Endothelial cell of umbilical vein (primary cell): ENCODE data around the gene BLTP3A. TPM values are rescaled to one million over a fixed set of nuclear protein-coding genes. Genes with fewer than 3 reads are reported as not detected.

Experiments used
- BruUV-seq: library from RNA; stranded (reverse); fragments of 400-500 nt; replicated peaks from 2 replicates; lab custom pipeline; 2021; lab: Mats Ljungman, UMichigan
- CTCF ChIA-PET: fragments of 300-600, 350-600 bp; sonication (Branson Sonifier 250); formaldehyde crosslinking; loops from one replicate; lab custom pipeline; 2021; ENCODE audit warnings: antibody characterized with exemption, inconsistent platforms; lab: Charles Lee
- POLR2A ChIA-PET: fragments of 300-600, 350-600 bp; sonication (Branson Sonifier 250); formaldehyde crosslinking; loops from one replicate; lab custom pipeline; 2021; ENCODE audit warnings: antibody characterized with exemption, inconsistent platforms; lab: Charles Lee
- DNase-seq: peaks from one replicate; pipeline ENCODE4 v3.0.0-alpha.2; 2011; ENCODE audit warnings: low read depth, low spot score
- FAIRE-seq: peaks from 2 replicates; lab custom pipeline; 2011; peaks lifted over from hg19 to GRCh38; lab: Jason Lieb, UNC
- H2AFZ ChIP-seq: 2 replicates; pipeline ENCODE4 v1.6.0; 2012; ENCODE audit warnings: low read depth, low read length, control low read depth, inconsistent platforms
- H3K27ac ChIP-seq: 2 replicates; pipeline ENCODE4 v1.5.1; 2011; ENCODE audit warnings: low read depth, mild to moderate bottlenecking, control low read depth, low read length, moderate library complexity; ENCODE audit not compliant: insufficient read depth
- H3K27me3 ChIP-seq, 2 experiments: 2 replicates each; pipeline versions ENCODE4 v1.6.0 to v1.6.1; 2011; ENCODE audit warnings: low read length in 2 of 2, mixed read lengths in 1 of 2; ENCODE audit not compliant: control insufficient read depth in 2 of 2, insufficient read depth in 2 of 2
- H3K36me3 ChIP-seq, 2 experiments: 2 replicates in 1 of 2; 3 replicates in 1 of 2; pipeline ENCODE4 v1.5.1; 2011; ENCODE audit warnings: low read length in 2 of 2, mild to moderate bottlenecking in 1 of 2, moderate library complexity in 1 of 2; ENCODE audit not compliant: control insufficient read depth in 2 of 2, insufficient read depth in 2 of 2; ENCODE audit errors: extremely low read depth in 1 of 2
- H3K4me1 ChIP-seq: 3 replicates; pipeline ENCODE4 v1.5.1; 2011; ENCODE audit warnings: mild to moderate bottlenecking, low read length; ENCODE audit not compliant: control insufficient read depth, insufficient read depth; ENCODE audit errors: extremely low read depth
- H3K4me2 ChIP-seq: 2 replicates; pipeline ENCODE4 v1.6.1; 2011; ENCODE audit warnings: low read length, control low read depth, mixed read lengths; ENCODE audit not compliant: insufficient read depth
- H3K4me3 ChIP-seq, 3 experiments: fragments of 200-600 bp in 1 of 3; sonication (generic), shearing (Covaris generic) in 1 of 3; replicated peaks in 1 of 3; 2 replicates each; pipeline ENCODE4 v1.5.1; 2011 to 2016; ENCODE audit warnings: control low read depth in 3 of 3, low read length in 3 of 3, mild to moderate bottlenecking in 2 of 3, inconsistent platforms in 1 of 3, low read depth in 1 of 3, moderate library complexity in 1 of 3; ENCODE audit not compliant: insufficient read depth in 1 of 3
- H3K79me2 ChIP-seq: 2 replicates; pipeline ENCODE4 v1.6.0; 2012; ENCODE audit warnings: low read length, inconsistent platforms; ENCODE audit not compliant: control insufficient read depth, insufficient read depth
- H3K9ac ChIP-seq: replicated peaks from 2 replicates; pipeline ENCODE3; 2011; ENCODE audit warnings: low read length, control low read depth; ENCODE audit not compliant: insufficient read depth; ENCODE audit errors: extremely low read depth
- H3K9me1 ChIP-seq: replicated peaks from 3 replicates; pipeline ENCODE4 v1.6.0; 2011; ENCODE audit warnings: mild to moderate bottlenecking, low read length; ENCODE audit not compliant: control insufficient read depth, insufficient read depth; ENCODE audit errors: extremely low read depth
- H3K9me3 ChIP-seq: replicated peaks from 2 replicates; pipeline ENCODE4 v1.5.1; 2012; ENCODE audit warnings: low read length, inconsistent platforms; ENCODE audit not compliant: control insufficient read depth, insufficient read depth
- H4K20me1 ChIP-seq: replicated peaks from 2 replicates; pipeline ENCODE3; 2011; ENCODE audit warnings: mild to moderate bottlenecking, low read length; ENCODE audit not compliant: control insufficient read depth, insufficient read depth; ENCODE audit errors: extremely low read depth
- CTCF ChIP-seq, 2 donors: IDR thresholded peaks; 1 replicate in 1 of 2; 2 replicates in 1 of 2; pipeline ENCODE4 v1.5.1; 2011; ENCODE audit warnings: low read length in 2 of 2, mild to moderate bottlenecking in 2 of 2, moderate library complexity in 2 of 2, control low read depth in 1 of 2, inconsistent platforms in 1 of 2, low read depth in 1 of 2; ENCODE audit not compliant: insufficient read depth in 1 of 2; ENCODE audit errors: extremely low read depth in 1 of 2
- EZH2 ChIP-seq: IDR thresholded peaks from 2 replicates; pipeline ENCODE4 v1.6.1; 2012; ENCODE audit warnings: borderline replicate concordance, low read depth, mild to moderate bottlenecking, moderate library complexity, low read length, inconsistent platforms; ENCODE audit not compliant: severe bottlenecking
- FOS ChIP-seq: IDR thresholded peaks from 2 replicates; pipeline ENCODE4 v1.6.1; 2011; ENCODE audit warnings: mild to moderate bottlenecking, low read length, moderate library complexity, borderline replicate concordance; ENCODE audit not compliant: insufficient read depth
- GATA2 ChIP-seq: IDR thresholded peaks from 2 replicates; pipeline ENCODE4 v1.7.0; 2011; ENCODE audit warnings: low read depth, mild to moderate bottlenecking, moderate library complexity, mixed read lengths, low read length; ENCODE audit not compliant: insufficient read length, insufficient read depth
- JUN ChIP-seq: IDR thresholded peaks from 2 replicates; pipeline ENCODE4 v1.6.1; 2011; ENCODE audit warnings: borderline replicate concordance, low read depth; ENCODE audit not compliant: insufficient read length, insufficient read depth
- MAX ChIP-seq: IDR thresholded peaks from 2 replicates; pipeline ENCODE4 v1.6.1; 2011; ENCODE audit not compliant: insufficient read depth, insufficient read length
- MYC ChIP-seq: IDR thresholded peaks from one replicate; pipeline ENCODE4 v1.6.1; 2011; ENCODE audit warnings: mild to moderate bottlenecking, low read depth, low read length
- POLR2A ChIP-seq: IDR thresholded peaks from 2 replicates; pipeline ENCODE4 v1.6.1; 2012; ENCODE audit warnings: low read depth, mild to moderate bottlenecking, control low read depth, low read length
- POLR2AphosphoS5 ChIP-seq: IDR thresholded peaks from 2 replicates; pipeline ENCODE4 v1.6.1; 2012; ENCODE audit warnings: low read depth, mild to moderate bottlenecking, control low read depth, low read length, moderate library complexity; ENCODE audit not compliant: insufficient read depth
- dilution Hi-C: fragments of 300-500 bp; cut with MboI; formaldehyde crosslinking; loops from one replicate; pipeline ENCODE4 v1.15.0; 2019; ENCODE audit warnings: low sequenced_read_pairs; ENCODE audit not compliant: extremely low pct_ligation_motif_present
- intact Hi-C: fragments of 100-400 bp; cut with micrococcal nuclease; formaldehyde crosslinking; loops from one replicate; pipeline ENCODE4 v1.10.0; 2022
- polyA plus RNA-seq, 4 experiments: library from polyadenylated mRNA; depleted of rRNA in 3 of 4; stranded (reverse) in 3 of 4; unstranded in 1 of 4; fragments of >200 nt; gene quantifications; 2 replicates each; pipeline versions ENCODE4 v1.2.1 to v1.2.3, GENCODE V29; 2011 to 2012; ENCODE audit warnings: missing spikeins in 1 of 4
- total RNA-seq: library from RNA; stranded (reverse); gene quantifications from 2 replicates; pipeline ENCODE4 v1.2.3, GENCODE V29; 2021

The BLTP3A gene
- total and polyA plus RNA-seq, 2 donors (not counting 3 experiments of a cell fraction or from before 2014, with no cell fraction given) = 4.6 to 9.3 TPM

GRCh38 chr6:34837528-34837927 is 45.6 kb downstream of the BLTP3A start:
- Histone ChIP-seq H2AFZ (no peak overlapping the region), H3K4me1 (no peaks in the 10 kb centered on the region), H3K9me1 (no peaks in the 10 kb centered on the region), H3K4me2 (no peak overlapping the region), H3K27ac (no peak overlapping the region), H3K36me3 (peaks cover 0 to 9% of the 10 kb centered on the region in 2 experiments), H3K79me2 (no peaks in the 10 kb centered on the region), H4K20me1 (no peaks in the 10 kb centered on the region), H3K4me3 (no peak overlapping the region), H3K9me3 (no peaks in the 10 kb centered on the region), H3K27me3 (no peaks in the 10 kb centered on the region), H3K9ac (no peak overlapping the region)
- DNase-seq (no peak), FAIRE-seq (no peak)
- BruUV-seq = no TSS peak
- dilution Hi-C loops = no loop called here
- TF ChIP-seq POLR2A (no peak), MYC (no peak), POLR2AphosphoS5 (no peak), MAX (no peak), FOS (no peak), JUN (no peak), CTCF (IDR thresholded peaks at IDR 0.05; ENCODE audit: extremely low read depth in 1 of 2, insufficient read depth in 1 of 2, low read depth in 1 of 2, low read length in 2 of 2) (no peak), GATA2 (no peak), EZH2 (no peak)
- POLR2A ChIA-PET = no interaction called here
- intact Hi-C loops = no loop called here
- CTCF ChIA-PET = no interaction called here
